IPS-20b (cell line): ENCODE measurements around the gene PPFIA1.

Experiments used
- H3K27ac ChIP-seq: one replicate; pipeline ENCODE4 v1.5.1; 2013; ENCODE audit warnings: low read length
- H3K27me3 ChIP-seq: 2 replicates; pipeline ENCODE4 v1.6.1; 2013; ENCODE audit warnings: mild to moderate bottlenecking, low read length, inconsistent platforms; ENCODE audit not compliant: insufficient read depth
- H3K36me3 ChIP-seq: 2 replicates; pipeline ENCODE4 v1.6.1; 2013; ENCODE audit warnings: low read depth, mild to moderate bottlenecking, inconsistent platforms, low read length, moderate library complexity; ENCODE audit not compliant: insufficient read depth
- H3K4me1 ChIP-seq: 2 replicates; pipeline ENCODE4 v1.6.1; 2013; ENCODE audit warnings: mild to moderate bottlenecking, control low read depth, inconsistent platforms, low read length, moderate library complexity; ENCODE audit not compliant: insufficient read depth
- H3K4me3 ChIP-seq: 2 replicates; pipeline ENCODE4 v1.5.1; 2013; ENCODE audit warnings: mild to moderate bottlenecking, low read length, inconsistent platforms
- H3K9ac ChIP-seq: 2 replicates; pipeline ENCODE4 v1.6.1; 2013; ENCODE audit warnings: low read depth, mild to moderate bottlenecking, inconsistent platforms, low read length, moderate library complexity
- H3K9me3 ChIP-seq: 2 replicates; pipeline ENCODE4 v1.6.1; 2013; ENCODE audit warnings: mild to moderate bottlenecking, low read depth, low read length, inconsistent platforms; ENCODE audit not compliant: insufficient read depth

PPFIA1 gene

DNA sequence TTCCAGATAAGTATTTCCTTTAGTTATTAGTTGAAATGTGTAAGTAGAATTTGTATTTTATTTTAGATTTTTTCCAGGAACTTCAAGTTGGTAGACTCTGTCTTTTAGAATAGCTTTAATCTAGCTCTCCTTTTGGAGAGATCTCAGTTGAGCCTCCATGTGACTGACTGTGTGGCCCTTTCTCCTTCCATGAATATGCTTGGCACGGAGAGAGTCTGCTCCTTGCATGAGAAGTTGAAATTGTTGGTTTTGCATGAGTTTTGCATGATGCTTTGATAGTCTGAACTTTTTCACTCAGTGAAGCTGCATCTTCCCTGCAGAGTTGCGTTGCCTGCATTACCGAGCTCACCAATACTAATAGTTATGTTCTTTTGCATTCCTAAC is 95.0 kb downstream of the PPFIA1 start:
- no peak overlapping the region for H3K9ac ChIP-seq
- no peak overlapping the region for H3K27ac ChIP-seq
- H3K27me3 ChIP-seq: no peaks in the 10 kb centered on the region

DNA sequence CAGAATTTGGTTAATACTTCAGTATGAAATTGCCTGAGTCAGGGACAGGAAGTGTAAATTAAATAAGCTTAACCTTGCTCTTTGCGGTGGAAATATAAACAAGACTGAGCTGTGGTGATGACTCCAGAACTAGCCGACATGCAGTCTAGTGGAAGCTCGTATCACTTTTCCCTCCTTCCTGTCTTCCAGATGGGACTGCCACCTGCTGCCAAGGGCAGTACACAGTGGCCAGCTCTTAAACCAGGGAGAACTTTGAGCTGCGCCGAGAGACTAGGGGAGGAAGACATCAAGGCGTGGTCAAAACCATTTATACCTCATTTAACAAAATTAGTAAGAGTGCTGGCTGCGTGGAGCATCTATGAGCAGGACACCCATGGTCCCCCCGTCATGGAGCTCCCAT is 96.6 kb downstream of the PPFIA1 start:
- Histone ChIP-seq H3K27ac (no peak overlapping the region), H3K36me3 (peaks cover 65% of the 10 kb centered on the region), H3K27me3 (no peaks in the 10 kb centered on the region), H3K9me3 (peaks cover 3% of the 10 kb centered on the region; the same call in 1 of the 2 replicates), H3K4me1 (no peaks in the 10 kb centered on the region), H3K4me3 (no peak overlapping the region), H3K9ac (no peak overlapping the region)

More for the DNA sequence above, 95.0 kb downstream of the PPFIA1 start:
- Histone ChIP-seq H3K9me3 (no peaks in the 10 kb centered on the region), H3K4me3 (no peak overlapping the region), H3K4me1 (no peaks in the 10 kb centered on the region), H3K36me3 (peaks cover 73% of the 10 kb centered on the region)

DNA sequence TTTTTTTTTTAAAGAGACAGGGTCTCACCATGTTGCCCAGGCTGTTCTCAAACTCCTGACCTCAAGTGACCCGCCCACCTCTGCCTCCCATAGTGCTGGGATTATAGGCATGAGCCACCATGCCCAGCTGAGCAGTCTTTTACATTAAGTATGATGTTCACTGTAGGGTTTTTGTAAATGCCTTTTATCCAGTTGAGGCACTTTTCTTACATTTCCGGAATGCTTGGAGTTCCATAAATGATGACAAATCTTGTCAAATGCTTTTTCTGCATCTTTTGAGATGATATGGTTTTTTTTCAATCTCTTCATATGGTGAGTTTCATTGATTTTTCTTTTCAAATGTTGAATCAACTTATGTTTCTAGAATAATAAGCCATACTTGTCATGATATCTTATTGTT is 98.5 kb downstream of the PPFIA1 start:
- Histone ChIP-seq H3K4me1 (no peaks in the 10 kb centered on the region), H3K27me3 (no peaks in the 10 kb centered on the region), H3K4me3 (no peak overlapping the region), H3K9me3 (peaks cover 3% of the 10 kb centered on the region; the same call in 1 of the 2 replicates), H3K36me3 (peaks cover 65% of the 10 kb centered on the region), H3K9ac (no peak overlapping the region), H3K27ac (no peak overlapping the region)

DNA sequence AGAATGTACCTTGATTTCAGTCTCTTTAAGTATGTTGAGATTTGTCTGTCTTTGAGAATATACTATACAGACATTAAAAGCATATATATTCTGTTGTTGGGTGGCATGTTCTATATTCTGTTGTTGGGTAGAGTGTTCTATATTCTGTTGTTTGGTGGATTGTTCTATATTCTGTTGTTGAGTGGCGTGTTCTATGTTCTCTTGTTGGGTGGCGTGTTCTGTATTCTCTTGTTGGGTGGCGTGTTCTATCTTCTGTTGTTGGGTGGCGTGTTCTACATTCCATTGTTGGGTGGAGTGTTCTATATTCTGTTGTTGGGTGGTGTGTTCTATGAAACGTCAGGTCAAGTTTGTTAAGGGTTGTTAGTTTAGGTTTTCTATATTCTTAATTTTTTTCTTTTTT is 100.8 kb downstream of the PPFIA1 start:
- Histone ChIP-seq H3K36me3 (peaks cover 65% of the 10 kb centered on the region), H3K4me3 (no peak overlapping the region), H3K9ac (no peak overlapping the region), H3K9me3 (peaks cover 3% of the 10 kb centered on the region; the same call in 1 of the 2 replicates), H3K27me3 (no peaks in the 10 kb centered on the region), H3K4me1 (no peaks in the 10 kb centered on the region), H3K27ac (no peak overlapping the region)

DNA sequence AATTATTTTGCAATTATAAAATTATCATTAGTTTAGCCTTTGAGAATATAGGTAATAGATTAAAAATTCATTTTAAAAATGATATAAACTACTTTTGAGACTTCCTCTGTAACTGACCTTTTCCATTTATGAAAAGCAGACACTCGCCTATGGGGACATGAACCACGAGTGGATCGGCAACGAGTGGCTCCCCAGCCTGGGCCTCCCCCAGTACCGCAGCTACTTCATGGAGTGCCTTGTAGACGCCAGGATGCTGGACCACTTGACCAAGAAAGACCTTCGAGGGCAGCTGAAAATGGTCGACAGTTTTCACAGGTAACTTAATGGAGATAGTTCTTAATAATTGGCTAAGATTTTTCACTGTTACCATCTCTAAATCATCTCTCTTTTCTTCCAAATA is 101.6 kb downstream of the PPFIA1 start:
- peaks cover 3% of the 10 kb centered on the region; the same call in 1 of the 2 replicates for H3K9me3 ChIP-seq
- H3K36me3 ChIP-seq: peaks cover 66% of the 10 kb centered on the region
- H3K4me1 ChIP-seq: no peaks in the 10 kb centered on the region
- H3K27me3 ChIP-seq: no peaks in the 10 kb centered on the region
- H3K4me3 ChIP-seq: no peak overlapping the region
- H3K9ac ChIP-seq: no peak overlapping the region
- no peak overlapping the region for H3K27ac ChIP-seq

DNA sequence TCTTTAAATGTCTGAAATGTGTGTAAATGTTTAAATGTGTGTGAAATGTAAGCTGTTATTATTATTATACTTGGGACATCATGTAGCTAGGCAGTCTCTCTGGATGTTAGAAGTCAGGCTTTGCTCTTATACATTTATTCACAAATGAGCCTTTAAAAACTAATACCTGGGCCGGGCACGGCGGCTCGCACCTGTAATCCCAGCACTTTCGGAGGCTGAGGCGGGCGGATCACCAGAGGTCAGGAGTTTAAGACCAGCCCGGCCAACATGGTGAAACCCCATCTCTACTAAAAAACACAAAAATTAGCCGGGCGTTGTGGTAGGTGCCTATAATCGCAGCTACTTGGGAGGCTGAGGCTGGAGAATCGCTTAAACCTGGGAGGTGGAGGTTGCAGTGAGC is 106.1 kb downstream of the PPFIA1 start:
- Histone ChIP-seq H3K27ac (no peak overlapping the region), H3K36me3 (peaks cover 89% of the 10 kb centered on the region), H3K4me3 (no peak overlapping the region), H3K4me1 (peaks cover 1% of the 10 kb centered on the region; the same call in 1 of the 2 replicates), H3K9ac (no peak overlapping the region), H3K27me3 (no peaks in the 10 kb centered on the region), H3K9me3 (no peaks in the 10 kb centered on the region)

DNA sequence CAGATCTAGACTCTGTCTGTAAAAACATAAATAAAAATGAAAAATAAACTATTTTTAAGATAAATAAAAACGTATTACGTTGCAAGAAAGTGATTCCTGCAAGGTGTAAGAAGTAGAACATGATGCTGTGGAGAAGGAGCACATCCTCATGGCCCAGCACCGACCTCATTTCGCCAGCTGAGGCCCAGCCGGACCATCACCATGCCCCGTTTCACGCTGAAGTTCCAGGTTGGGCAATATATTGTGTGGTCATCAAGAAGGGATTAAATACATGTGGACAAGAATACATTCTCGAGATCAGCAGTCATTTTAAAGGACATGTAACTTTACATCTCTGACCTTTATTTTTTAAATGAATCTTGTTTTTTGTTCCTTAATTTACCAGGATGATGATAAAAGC is 107.2 kb downstream of the PPFIA1 start:
- Histone ChIP-seq H3K4me1 (peaks cover 11% of the 10 kb centered on the region), H3K27me3 (no peaks in the 10 kb centered on the region), H3K9ac (no peak overlapping the region), H3K36me3 (peaks cover 85% of the 10 kb centered on the region), H3K9me3 (no peaks in the 10 kb centered on the region), H3K27ac (no peak overlapping the region), H3K4me3 (no peak overlapping the region)

DNA sequence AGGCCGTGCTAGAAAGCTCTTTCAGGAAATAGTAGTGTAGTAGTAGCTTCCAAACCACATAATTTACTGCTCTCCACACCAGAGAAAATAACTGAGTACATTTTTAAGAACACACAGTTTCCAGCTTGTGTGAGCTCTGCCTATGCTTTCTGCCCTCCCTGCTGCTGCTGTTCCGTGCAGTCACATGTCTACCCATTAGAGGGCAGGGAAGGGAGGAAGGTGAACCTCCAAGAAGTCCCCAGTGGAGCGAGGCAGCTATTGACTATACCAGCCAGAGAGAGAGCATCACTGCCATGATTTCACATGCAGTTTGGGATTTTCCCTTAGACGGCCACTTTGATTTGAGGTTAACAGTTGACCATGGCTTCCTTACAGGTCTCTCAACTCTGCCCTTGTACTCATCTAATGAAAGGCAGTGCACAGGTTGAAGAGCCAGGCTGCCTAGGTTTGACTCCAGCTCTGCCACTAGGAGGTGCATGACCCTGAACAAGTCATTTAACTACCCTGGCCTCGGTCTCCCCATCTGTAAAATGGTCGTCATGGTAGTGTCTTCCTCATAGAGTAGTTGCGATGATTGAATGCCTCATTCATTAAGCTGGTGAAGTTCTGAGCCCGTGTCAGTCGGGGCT is 108.1 kb downstream of the PPFIA1 start:
- no peak overlapping the region for H3K9ac ChIP-seq
- H3K9me3 ChIP-seq: no peaks in the 10 kb centered on the region
- no peak overlapping the region for H3K27ac ChIP-seq
- no peaks in the 10 kb centered on the region for H3K27me3 ChIP-seq
- H3K4me3 ChIP-seq: no peak overlapping the region
- H3K4me1 ChIP-seq: peaks cover 14% of the 10 kb centered on the region
- peaks cover 84% of the 10 kb centered on the region for H3K36me3 ChIP-seq

DNA sequence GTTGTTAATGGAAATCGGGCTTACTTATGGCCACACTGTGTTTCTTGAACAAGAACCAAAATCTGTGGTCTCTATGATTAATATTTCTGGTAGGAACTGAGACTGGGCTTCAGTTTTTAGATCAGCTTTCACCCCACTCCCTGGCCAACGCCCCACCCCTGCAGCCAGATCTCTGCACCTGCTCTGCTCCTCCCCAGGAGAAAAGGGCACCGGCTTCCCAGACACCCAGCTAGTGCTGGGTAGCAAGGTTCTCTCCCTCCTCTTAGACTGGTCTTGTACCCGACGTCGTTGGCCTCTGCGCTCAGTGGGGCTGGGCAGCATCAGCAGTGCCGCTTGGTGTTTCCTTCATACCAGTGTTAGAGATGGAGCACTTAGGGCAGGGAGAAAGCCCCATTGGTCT is 110.9 kb downstream of the PPFIA1 start:
- Histone ChIP-seq H3K27ac (no peak overlapping the region), H3K9ac (no peak overlapping the region), H3K27me3 (no peaks in the 10 kb centered on the region), H3K36me3 (peaks cover 79% of the 10 kb centered on the region), H3K4me3 (no peak overlapping the region), H3K9me3 (no peaks in the 10 kb centered on the region), H3K4me1 (peaks cover 14% of the 10 kb centered on the region)

DNA sequence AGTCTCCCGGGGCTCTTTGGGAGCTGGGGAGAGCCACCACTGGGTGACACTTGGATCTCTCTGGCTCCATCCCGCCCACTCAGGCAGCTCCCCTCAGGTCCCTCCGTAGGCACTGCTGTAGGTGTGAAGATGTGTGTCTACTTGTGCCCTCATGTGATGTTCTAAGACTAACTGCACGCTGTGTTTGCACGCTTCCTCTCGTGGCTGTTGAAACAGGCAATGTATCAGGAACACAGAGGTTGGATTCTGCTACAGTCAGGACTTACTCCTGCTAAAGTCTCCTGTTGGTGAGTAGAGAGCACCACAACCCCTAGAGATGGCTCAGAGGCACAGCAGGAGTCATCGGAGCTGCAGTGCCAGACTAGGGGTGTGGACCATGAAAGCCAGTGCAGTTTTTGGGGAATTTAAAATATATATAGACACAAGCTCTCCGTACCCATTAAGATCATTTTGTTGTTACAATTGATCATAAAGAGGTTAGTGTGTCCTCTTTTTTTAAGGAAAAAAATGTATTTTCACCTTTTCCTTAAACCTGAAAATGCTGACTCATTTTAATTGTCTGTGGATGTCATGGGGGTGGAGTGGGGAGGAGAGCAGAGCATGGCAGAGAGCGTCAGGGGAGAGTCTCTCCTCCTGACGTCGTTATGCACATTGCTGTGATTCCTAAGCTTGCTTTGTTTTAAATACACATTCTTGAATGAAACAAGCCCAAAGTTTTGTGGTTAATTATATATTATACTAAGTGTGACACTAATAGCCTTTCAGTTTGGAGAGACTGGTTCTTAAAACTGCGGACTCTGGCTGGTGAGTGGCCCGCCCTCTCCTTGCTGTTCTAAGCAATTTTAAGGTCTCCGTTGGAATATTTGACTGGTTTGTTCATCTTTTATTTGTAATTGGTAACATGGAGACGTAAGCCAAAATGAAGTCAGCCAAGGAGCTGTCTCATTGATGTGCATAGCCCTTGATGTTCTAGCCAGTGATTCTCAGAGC is 111.7 kb downstream of the PPFIA1 start:
- Histone ChIP-seq H3K4me1 (peaks cover 14% of the 10 kb centered on the region), H3K36me3 (peaks cover 71% of the 10 kb centered on the region), H3K9me3 (no peaks in the 10 kb centered on the region), H3K27me3 (no peaks in the 10 kb centered on the region), H3K9ac (no peak overlapping the region; the same call in 1 of the 2 replicates), H3K4me3 (no peak overlapping the region), H3K27ac (no peak overlapping the region)

DNA sequence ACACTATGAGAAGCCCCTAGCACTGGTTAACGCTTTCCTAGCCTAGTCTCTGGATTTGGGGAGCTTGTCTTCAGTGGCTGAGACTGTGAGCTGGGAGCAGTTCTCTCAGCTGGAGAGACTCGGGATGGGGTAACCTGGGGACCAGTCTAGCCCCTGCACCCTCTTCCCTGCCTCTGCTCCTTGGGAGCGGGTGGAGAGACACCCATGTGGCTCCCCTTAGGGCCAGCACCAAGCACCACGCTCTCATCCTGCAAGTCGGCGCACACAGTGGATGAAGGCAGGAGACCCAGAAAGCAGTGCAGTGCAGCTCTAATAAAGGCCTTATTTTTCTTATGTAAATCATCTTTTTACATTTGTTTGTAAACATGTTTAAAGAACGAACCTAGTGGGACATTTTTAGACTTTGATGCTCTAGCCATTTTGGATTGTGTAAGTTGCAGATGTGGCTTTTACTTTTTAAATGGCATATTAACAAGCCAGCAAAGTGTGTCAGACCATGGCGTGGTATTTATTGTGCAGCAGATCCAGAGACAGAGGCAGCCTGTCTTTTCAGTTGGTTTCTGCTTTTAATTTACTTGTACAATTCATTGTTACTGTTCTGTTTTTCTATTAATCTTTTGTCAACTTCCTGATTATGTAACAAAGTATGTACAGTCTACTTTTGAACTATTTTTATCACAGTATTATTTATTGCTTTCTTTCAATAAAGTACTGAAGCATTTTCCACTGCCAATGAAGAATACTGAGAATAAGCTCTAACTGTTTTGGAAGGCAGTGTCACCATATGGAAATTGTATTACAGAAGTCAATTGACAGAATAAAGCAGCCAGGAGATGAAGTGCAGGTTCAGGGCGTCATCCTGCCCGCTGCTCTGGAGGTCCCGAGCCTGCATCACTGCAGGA is 113.4 kb downstream of the PPFIA1 start:
- H3K4me3 ChIP-seq: no peak overlapping the region
- no peak overlapping the region for H3K9ac ChIP-seq
- H3K27ac ChIP-seq: no peak overlapping the region
- no peaks in the 10 kb centered on the region for H3K9me3 ChIP-seq
- H3K36me3 ChIP-seq: peaks cover 53% of the 10 kb centered on the region
- H3K4me1 ChIP-seq: peaks cover 14% of the 10 kb centered on the region
- no peaks in the 10 kb centered on the region for H3K27me3 ChIP-seq
